ENCODE results near the gene CNTN1.

Gene CNTN1

GRCh38 chr12:40853221-40853620 lies 161.0 kb downstream of the CNTN1 start:
- no peak for DNase-seq (ENCODE audit: low read depth)

GRCh38 chr12:40854604-40855003 lies 162.4 kb downstream of the CNTN1 start:
- DNase-seq (ENCODE audit: low read depth), result no peak

- DNase-seq (ENCODE audit: low read depth), result no peak
Measured at GRCh38 chr12:40864891-40865290, 172.7 kb downstream of the CNTN1 start.

- no peak for DNase-seq (ENCODE audit: low read depth)
Measured at GRCh38 chr12:40870981-40871380, 178.7 kb downstream of the CNTN1 start.

DNA sequence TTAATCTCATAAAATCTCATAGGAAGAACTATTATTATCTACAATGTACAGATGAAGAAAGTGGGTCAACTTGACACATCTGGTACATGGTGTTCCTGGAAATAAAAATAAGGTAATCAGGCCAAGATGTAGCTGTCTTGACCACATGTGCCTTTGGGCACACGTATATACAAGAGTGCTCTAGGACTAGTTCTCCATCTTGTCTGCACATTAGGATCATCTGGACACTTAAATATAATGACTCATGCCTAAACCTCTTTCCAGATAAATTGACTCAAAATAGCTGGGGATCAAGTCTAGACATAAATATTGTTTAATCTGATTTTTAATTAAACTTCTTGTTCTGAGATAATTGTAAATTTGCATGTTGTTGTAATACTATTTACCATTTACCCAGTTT lies 182.6 kb downstream of the CNTN1 start:
- no peak for DNase-seq (ENCODE audit: low read depth)

DNA sequence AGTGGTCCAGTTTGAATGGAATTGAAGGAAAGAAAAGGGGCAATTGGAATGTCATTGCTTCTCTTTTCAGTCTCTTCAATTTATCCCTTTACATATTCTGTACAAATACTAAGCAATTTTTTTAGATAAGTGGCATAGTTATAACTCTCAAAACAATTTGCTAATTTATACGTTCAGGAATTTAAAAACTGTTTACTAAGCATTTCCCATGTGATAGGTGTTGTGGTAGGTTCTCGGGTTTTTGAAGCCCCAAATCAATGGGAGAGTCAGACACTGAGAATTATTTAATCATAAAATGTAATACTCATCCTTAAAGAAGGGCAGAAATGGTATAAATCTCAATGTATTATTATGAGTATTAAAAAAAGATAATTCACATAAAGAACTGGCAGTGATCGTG lies 197.1 kb downstream of the CNTN1 start:
- no peak for DNase-seq (ENCODE audit: low read depth)

DNA sequence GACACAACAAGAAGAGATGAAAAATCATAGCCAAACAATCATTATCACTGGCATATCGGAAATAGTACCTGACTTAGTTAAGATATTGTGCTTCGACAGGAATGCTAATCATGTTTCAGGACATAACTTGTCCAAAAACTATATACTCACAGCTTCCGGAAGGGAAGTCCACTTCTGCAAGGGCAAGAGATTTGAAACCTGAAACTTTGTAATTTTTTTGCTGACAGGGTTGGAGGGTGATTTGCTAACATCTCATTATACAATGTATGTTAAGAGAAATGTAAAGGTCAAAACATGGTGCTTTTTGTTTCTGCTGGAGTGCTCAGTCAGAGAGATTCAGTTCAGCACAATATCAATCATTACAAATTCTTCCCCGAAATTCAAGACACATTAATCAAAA lies 200.3 kb downstream of the CNTN1 start:
- DNase-seq (ENCODE audit: low read depth), result no peak

DNA sequence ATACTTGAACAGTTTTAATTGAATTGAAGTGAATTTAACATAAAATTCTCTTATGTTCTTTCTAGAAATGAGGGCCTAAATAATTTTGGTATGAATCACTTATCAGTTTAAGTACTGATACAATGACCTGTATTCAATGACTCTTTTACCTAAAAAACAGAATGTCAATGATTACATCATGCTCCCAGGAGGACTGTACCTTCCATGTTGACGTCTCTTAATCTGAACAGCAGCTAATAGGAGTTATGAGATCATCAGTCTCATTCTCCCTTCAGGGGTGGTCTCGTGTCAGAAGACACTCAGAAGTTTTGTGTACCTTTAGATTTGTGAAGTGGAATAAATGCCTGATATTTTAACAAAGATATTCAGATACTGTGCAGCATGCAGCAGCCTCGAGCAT lies 206.3 kb downstream of the CNTN1 start:
- no peak for DNase-seq (ENCODE audit: low read depth)

DNA sequence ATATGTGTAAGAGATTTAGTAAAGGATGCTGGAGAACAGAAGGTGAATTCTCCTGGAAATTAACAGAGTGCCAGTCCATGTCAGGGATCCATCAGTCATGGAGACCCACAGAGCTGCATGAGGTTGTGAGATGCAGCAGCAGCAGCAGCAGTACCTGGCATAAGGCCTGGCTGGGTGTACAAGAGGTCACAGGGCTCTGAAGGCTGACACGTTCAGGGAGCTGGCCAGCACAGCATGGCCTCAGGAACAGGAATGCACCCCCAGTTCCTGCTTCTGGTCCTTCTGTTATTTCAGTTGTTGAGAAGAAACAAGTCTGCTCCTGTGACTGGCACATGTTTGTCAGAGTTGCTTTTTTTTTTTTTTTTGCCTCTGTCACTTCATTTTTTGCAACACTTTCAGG lies 210.8 kb downstream of the CNTN1 start:
- DNase-seq (ENCODE audit: low read depth), result no peak

DNA sequence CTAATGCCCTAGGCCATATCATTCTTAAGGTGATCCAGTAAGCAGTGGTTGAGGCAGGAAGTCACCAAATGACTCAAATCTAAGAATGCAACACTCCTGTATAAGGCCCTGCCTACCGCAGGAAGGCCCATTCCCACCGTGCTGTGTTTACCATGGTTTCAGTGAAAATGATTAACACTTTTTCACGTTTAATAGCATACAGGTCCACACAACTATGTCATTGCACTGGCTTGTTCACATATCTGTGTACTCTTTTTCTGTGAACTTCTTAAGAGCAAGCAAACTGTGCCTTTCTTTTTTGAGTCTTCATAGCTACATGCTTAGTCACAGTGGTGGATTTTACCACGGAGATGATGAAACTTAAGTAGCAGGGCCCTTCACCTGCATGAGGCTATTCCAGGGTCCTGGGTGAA lies 214.9 kb downstream of the CNTN1 start:
- DNase-seq (ENCODE audit: low read depth), result no peak

DNA sequence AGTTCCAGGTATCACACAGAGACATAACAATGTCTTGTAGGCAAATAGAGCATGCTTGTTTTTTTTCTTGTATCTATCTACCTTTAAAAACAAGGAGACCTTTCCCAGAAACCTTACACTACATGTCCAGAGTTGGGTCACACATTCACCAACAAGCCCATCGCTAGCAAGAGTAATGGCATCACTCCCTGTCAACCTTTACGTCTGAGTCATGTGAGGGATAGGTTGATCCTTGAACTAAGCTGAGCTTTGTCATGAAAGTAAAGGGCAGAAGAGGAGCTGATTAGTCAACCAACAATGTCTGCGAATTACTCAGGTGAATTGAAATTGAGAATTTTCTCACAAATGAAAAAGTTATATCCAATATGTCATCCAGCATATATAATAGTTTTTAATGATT lies 219.4 kb downstream of the CNTN1 start:
- no peak for DNase-seq (ENCODE audit: low read depth)

DNA sequence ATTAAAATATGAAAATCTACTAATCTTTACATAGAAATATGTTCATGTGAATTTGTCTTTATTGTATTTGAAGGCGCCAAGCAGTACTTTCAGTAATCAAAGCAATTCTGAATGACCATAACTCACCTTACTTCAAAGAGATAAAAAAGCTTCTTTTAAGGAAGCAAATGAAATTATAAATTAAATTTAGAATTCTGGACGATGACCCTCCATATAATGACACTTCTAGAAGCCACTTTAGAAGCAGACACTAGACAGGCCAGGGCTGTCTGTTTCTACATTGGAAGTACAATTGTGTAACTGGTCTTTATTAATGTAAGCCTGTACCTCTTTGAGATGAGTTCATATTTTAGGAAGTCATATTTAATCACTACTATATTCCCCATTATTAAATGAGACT lies 222.9 kb downstream of the CNTN1 start:
- no peak for DNase-seq (ENCODE audit: low read depth)

GRCh38 chr12:40917561-40917960 lies 225.3 kb downstream of the CNTN1 start:
- no peak for DNase-seq (ENCODE audit: low read depth)

DNA sequence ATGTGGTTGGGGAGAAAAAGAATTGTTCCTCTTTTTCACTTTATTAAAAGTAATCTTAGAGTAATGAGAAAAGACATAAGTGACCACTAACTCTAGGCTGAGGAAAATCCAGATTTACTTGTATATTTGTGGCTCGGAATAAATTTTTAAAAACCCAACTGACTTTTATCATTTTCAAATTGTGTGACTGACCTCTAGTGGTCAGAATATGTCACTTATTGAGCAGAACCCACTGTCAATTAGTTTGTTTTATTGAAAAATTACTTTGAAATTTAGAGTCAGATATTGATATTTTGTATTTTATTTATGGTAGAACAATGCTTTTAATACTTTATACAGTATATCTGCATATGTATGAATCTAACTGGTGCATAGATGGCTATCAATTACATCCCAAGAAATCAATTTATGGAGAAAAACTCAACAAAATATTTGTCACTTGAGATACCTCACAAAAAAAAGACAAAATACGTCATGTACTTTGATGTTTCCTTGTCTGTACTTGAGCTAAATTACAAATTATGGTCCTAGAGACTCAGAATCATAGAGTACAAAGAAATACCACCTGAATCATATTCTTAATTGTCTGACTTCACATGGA lies 229.4 kb downstream of the CNTN1 start:
- no peak for DNase-seq (ENCODE audit: low read depth)

DNA sequence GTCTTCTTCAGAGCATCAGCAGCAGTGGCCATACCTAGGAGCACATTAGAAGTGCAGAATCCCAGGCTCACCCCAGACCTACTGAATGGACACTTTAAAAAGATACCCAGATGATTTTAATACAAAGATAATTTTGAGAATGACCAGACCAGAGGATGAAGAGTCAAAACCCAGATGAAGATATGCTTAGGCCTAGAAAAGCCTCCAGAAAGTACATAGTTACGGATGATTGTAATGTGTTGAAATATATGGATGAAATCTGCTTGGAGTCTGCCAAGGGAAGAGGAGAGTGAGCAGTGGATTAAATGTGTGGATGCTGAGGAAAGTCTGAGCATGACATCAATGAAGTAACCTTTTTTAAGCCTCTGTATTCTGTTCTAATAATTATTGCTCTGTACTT lies 245.7 kb downstream of the CNTN1 start:
- DNase-seq (ENCODE audit: low read depth), result no peak

- no peak for DNase-seq (ENCODE audit: low read depth)
Measured at GRCh38 chr12:40942326-40942725, 250.1 kb downstream of the CNTN1 start.

DNA sequence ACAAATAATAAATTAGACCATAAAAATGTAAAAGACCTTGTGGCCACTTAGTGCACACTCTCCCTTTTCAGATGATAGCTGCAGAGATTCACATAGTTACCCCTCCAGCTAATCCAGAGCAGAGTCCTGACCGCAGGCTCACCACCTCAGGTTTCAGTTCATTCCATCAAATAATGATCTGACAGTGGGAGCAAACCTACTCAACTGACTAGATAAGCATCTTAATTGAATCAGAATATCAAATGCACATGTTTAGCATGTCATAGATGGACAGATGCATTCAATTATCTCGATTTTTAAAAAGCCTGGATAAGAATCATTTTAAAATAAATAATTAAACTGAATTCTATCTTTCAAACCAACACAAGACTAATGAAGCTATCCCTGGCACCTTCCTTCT lies 253.5 kb downstream of the CNTN1 start:
- DNase-seq (ENCODE audit: low read depth), result no peak

DNA sequence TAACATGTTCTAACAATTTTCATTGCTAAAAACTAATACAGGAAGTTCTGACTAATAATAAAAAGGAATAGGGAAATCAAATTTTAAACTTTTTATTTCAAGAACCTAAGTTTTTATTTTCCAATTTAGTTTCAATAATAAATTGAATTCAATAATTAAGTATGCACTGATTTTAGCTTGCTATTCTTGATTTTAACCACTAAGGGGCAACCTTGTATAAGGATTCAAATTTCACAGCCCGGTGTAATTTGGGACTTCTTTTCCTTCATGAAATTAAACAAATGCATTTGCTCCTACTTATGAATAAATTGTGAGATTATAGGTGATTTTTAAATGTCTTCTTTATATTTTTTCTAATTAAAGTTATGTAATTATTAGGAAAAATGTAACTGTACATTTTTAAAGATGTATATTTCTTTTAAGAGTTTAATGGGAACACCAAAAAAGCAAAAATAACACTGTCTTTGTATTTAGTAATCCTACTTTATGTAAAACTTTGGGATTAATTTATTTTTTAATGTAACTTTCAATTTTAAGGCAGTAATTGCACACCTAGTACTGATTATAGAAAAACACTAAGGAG lies 254.5 kb downstream of the CNTN1 start:
- no peak for DNase-seq (ENCODE audit: low read depth)

GRCh38 chr12:40947797-40948196 lies 255.6 kb downstream of the CNTN1 start:
- DNase-seq (ENCODE audit: low read depth), result no peak

- no peak for DNase-seq (ENCODE audit: low read depth)
Measured at GRCh38 chr12:40953076-40953475, 260.8 kb downstream of the CNTN1 start.

- no peak for DNase-seq (ENCODE audit: low read depth)
Measured at GRCh38 chr12:40957417-40957816, 265.2 kb downstream of the CNTN1 start.

DNA sequence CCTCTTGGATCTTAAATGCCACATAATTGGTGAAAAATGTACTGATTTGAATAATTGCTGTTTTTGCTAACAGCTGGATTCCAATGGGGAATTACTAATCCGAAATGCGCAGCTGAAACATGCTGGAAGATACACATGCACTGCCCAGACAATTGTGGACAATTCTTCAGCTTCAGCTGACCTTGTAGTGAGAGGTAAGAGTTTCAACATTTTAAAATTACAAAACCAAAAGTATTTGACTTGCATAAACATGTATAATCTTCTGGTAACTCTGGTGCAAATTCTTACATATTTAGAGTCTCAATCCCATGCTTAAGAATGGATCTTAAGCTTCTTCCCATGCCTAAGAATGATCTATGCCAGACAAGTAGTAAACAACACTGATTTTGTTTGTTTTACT lies 266.8 kb downstream of the CNTN1 start:
- no peak for DNase-seq (ENCODE audit: low read depth)

DNA sequence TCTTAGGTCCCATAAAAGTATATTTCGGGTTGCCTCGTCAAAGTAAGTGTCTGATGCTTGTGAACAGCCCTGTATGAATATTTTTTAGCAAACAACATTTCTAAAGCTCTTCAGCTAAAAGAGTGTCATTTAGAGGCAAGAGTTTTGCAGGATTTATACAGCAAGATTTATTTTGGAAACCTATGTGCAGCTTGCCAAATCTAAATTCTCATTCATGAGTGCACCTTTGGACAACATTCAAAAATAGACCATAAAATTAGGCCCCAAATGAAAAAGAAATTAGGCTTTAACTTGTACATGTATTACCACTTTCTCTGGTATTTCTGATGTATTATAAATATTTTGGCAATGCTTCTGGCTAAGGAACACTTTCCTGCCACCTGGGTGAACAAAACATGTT lies 271.5 kb downstream of the CNTN1 start:
- DNase-seq (ENCODE audit: low read depth), result no peak

- no peak for DNase-seq (ENCODE audit: low read depth)
Measured at GRCh38 chr12:40969796-40970195, 277.6 kb downstream of the CNTN1 start.
